H1 (cell line): ENCODE measurements around the gene MYO5A.

Source experiments
- CHD1 ChIP-seq: IDR thresholded peaks from 2 replicates; pipeline ENCODE4 v1.6.1; 2012; ENCODE audit warnings: low read depth, low read length, improper control_type of control experiment
- POLR2A ChIP-seq, 2 experiments: IDR thresholded peaks; 1 replicate in 1 of 2; 2 replicates in 1 of 2; pipeline ENCODE4 v1.6.1; 2011; ENCODE audit warnings: low read depth in 2 of 2, low read length in 2 of 2, mild to moderate bottlenecking in 2 of 2; ENCODE audit errors: control extremely low read depth in 1 of 2
- POU5F1 ChIP-seq: IDR thresholded peaks from 2 replicates; pipeline ENCODE4 v1.6.1; 2011; ENCODE audit warnings: low read depth, mild to moderate bottlenecking, low read length, moderate library complexity
- SIN3A ChIP-seq, 2 experiments: IDR thresholded peaks in 1 of 2; conservative IDR thresholded peaks in 1 of 2; 2 replicates each; pipeline ENCODE4 v1.6.1; 2011 to 2012; ENCODE audit warnings: low read length in 2 of 2, improper control_type of control experiment in 1 of 2, low read depth in 1 of 2, mild to moderate bottlenecking in 1 of 2
- TF ChIP-seq, protein P1 (sequence below), 3 experiments: IDR thresholded peaks; 1 replicate in 2 of 3; 2 replicates in 1 of 3; pipeline versions ENCODE4 v1.5.1 to v1.6.1; 2011; ENCODE audit warnings: low read length in 3 of 3, mild to moderate bottlenecking in 3 of 3, inconsistent platforms in 2 of 3, low read depth in 1 of 3, moderate library complexity in 1 of 3; ENCODE audit not compliant: insufficient read depth in 1 of 3; ENCODE audit errors: control extremely low read depth in 1 of 3

DNA sequence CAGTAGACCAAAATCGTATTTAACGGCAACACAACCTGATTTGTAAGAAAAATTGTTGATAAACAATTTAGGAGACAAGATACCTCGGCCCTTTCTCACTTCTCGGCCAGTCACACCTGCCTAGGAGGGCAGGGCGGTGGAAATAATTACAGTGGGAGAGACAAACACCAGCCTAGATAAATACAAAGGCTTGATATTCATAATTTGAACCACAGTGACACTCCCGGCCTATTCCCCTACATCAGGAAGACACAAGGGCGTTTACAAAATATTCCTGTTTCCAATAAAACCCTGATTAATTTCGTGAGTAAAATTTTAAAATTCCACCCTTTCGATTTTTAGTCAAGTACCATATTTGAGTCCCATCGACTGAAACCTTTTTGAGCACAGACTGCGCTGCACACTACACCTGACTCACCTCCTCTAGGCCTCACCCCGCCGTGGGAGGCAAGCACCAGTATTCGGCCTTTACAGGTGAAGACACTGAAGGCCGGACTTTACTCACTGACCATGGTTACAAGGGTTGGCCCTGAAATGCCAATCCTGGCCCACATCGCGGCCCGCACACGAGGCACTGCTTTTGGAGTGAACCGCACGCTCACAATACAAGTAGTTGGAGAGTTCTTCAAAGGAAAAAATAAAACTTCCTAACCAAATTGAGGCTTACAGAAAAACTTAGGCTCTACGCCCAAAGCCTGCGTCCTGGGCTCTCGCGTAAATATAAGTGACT lies 39.4 kb upstream of the MYO5A start:
- TF ChIP-seq, protein P1, sequence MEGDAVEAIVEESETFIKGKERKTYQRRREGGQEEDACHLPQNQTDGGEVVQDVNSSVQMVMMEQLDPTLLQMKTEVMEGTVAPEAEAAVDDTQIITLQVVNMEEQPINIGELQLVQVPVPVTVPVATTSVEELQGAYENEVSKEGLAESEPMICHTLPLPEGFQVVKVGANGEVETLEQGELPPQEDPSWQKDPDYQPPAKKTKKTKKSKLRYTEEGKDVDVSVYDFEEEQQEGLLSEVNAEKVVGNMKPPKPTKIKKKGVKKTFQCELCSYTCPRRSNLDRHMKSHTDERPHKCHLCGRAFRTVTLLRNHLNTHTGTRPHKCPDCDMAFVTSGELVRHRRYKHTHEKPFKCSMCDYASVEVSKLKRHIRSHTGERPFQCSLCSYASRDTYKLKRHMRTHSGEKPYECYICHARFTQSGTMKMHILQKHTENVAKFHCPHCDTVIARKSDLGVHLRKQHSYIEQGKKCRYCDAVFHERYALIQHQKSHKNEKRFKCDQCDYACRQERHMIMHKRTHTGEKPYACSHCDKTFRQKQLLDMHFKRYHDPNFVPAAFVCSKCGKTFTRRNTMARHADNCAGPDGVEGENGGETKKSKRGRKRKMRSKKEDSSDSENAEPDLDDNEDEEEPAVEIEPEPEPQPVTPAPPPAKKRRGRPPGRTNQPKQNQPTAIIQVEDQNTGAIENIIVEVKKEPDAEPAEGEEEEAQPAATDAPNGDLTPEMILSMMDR (IDR thresholded peaks at IDR 0.05; ENCODE audit: control extremely low read depth in 1 of 3, insufficient read depth in 1 of 3, low read depth in 1 of 3, low read length in 3 of 3): no peak
- TF ChIP-seq CHD1 (no peak), POU5F1 (no peak), SIN3A (conservative IDR thresholded peaks at IDR 0.05 in 1 of 2, IDR thresholded peaks at IDR 0.05 in 1 of 2; ENCODE audit: low read depth in 1 of 2, low read length in 2 of 2) (0 out of 4 replicates have a peak, but pooled peaks of 1 of the 2 experiments have one; percentile 4), POLR2A (IDR thresholded peaks at IDR 0.05; ENCODE audit: control extremely low read depth in 1 of 2, low read depth in 2 of 2, low read length in 2 of 2) (no peak)
